Activated T-helper 9 cell treated with anti-CD3 and anti-CD28 coated beads, Interleukin-2, amount 50 U/mL, for 16 hours (primary cell): ENCODE data around the gene LYRM4.

ENCODE experiments used
- DNase-seq: peaks from one replicate; pipeline ENCODE4 v3.0.0-alpha.2; 2020; ENCODE audit warnings: low read depth

Gene LYRM4

DNA sequence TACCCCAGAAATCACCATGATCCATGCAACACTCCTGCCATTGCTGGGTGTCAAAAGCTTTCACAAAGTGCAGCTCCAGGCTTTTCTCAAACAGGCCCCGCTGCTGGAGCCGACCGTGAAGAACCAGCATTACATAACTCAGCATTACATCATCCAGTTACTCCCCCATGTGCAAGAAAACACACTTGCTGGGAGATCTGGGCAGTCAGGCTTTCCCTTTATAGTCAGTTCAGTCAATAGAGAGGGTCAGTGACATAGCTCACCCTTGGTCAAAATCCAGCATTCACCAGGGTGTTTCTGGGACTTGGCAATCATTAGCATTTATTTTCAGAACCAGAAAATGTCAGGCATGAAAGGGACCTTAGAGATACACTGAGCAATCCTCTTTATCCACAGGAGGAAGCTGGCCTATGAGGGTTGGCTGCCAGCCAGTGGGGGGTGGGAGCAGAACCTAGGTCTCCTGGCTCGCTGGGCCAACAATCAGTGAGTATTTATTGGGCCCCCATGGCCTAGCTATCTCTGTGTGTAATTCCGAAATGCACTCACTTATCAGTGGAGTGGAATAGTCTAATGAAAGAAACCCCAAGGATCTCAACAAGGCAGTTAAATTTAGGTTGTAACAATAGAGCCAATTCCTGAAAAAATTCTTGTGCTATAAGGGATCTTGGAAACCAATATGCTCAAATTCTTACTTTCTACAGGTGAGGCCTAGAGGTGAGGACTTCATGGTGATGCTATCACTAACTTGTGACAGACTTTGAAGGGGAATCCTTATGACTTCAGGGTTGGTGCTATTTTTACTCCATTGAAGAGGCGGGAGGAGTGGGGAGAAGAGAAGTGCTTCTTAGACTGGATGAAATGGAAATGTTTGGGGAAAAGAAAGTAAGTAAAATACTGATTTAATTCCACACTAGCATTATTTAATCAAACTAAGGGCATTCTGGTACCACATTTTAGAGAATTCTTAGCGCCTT is 54.6 kb downstream of the LYRM4 start:
- no peak for DNase-seq

DNA sequence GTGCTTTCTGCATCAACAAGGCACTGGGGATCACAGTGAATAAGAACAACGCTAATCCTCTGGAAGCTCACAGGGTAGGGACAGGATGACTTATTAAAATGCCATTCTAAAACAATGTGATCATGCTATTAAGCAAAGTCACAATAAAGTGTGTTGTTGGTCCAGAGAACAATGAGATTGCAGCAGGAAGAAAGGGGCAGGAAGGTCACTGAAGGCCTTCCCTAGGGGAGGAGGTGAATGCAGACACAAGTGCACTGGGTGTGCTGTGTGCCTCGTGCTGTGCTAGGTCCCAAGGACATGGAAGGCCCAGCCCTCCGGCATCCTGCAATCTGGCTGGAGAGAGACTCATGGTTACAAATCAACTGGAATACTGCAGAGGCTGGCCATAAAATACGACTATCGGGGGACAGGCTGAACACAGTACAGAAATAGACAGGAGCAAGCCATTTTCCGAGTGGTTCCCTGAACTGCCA is 55.7 kb downstream of the LYRM4 start:
- no peak for DNase-seq

DNA sequence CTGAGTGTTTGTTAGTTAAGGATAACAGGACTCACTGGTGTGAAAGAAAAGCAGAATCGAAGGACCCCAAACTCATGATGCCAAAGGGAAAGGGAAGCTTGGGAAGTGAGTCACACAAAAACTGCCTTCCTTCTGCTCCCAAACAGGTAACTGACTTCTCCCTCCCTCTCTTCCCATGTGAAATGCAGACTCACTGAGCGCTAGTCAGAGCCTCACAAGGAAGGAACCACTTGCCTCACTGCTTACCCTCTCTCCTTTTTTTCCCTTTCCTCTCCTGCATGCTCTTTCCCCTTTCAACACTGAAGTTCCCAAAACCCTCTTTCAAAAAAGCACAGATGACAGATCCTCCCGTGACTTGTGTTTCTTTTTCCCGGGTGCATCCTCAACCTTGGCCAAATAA is 56.4 kb downstream of the LYRM4 start:
- no peak for DNase-seq

DNA sequence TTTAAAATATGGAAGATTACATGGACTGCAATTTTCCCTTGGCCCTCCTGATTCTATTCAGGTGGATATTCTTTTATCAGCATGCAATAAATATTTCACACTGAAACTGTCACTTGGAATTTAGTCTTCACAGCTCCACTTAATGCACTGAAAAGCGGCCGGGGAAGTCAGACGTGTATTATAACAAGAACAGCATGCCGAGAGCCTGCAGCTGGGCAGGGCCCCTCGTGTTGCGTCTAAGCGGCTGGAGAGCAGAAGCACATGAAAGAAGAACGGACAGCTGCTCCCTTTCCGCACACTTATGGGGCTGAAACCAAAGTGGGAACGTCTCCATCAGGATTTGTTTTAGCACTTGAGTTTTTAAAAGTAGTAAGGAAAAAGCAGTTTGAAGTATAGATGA is 57.2 kb downstream of the LYRM4 start:
- DNase-seq: no peak

DNA sequence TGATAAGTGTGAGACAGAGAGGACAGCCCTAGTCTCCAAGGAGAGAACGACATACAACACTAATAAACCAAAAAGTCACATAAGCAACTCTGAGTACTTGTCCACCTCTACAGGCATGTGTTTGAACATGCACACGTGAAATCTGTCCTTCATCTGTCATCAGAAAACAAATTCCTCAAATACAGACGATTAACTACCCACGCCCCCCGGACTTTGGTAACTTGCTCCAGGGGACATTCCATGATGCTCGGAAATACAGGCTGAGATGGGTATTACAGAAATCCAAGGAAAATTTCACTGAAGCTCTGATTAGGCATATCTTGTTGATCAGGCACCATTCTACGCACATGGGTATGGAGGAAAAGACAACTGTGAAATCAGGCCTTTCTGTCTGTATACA is 57.8 kb downstream of the LYRM4 start:
- DNase-seq: no peak

DNA sequence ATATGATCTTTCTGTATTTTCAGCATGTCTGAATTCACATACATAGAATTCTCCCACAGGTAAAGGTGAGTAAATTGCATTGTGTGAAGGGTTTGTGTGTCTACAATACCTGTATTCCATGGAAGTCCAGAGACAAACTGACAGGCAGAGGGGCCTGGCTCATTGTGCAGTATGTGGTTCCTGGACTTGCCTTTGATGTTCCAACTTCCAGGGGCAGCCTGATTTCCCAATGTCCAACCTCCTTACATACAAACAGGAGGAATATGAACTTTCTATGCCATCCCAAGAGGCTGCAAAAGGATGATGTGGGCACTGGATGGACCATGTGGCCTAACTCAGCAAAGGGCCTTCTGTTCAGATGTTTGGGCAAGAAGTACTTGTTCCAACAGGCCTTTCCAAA is 58.5 kb downstream of the LYRM4 start:
- DNase-seq: no peak

DNA sequence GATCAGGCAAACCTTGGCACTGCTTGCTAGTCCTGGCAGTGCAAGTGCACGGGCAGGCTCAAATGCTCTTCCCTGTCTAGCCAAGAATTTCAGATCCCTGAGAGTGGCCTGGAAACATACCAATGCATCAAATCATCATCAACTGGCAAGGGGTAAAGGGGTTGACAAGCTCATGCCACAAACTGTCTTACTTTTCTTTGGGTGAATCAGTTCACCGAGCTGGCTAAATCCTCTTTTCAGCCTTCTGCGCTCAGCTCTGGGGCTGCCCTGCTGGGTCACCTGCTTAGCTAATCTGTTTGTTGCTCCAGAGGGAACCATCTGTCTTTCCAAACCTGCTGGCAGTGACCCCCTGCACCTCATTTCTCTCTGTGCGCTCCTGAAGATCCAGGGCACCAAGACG is 59.5 kb downstream of the LYRM4 start:
- no peak for DNase-seq

DNA sequence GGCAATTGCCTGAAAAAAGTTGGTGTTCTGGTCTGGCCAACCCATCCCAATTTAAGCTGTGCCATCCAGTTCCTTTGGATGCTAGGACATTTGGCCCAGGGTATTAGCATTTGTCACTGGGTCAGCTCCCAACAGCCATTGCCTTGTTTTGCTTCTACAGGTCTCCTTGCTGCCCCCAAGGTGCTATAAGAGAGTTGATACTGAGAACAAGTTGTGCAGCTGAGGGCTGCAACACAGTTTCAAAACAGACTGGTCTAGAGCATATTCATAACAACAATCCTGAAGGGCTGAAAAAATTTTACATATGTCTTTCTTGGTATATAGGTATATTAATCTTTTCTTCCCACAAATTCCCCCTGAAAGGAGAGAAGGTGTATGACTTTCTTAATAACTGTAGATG is 61.0 kb downstream of the LYRM4 start:
- no peak for DNase-seq

DNA sequence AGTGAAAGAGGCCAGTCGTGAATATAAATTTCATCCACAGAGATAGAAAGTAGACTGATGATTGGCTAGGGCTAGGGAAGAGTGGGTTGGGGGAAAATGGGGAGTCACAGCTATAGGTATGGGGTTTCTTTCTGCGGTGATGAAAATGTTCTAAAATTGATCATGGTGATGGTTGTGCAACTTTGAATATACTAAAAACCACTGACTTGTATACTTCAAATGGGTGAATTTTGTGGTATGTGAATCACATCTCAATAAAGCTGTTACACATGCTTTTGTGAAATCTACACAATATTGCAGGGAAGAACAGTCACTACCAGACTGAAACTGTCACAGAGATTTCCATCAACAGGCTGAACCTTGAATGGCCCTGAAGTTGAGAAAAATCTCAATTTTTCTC is 61.5 kb downstream of the LYRM4 start:
- no peak for DNase-seq

DNA sequence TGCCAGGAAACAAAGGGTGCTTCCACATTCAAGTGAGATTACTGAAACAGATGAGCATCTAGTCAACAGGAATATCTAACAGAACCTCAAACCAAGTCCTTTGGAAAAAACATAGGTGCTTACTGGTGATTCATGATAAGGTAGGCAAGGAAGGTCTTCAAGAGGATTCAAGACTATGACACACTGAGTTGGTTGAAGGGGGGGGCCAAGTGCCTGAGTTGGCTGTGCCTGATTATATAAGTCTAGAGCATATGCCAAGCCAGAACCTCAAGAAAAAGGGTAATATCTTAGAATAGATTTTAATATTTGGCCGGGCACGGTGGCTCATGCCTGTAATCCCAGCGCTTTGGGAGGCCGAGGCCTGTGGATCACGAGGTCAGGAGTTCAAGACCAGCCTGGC is 63.7 kb downstream of the LYRM4 start:
- DNase-seq: no peak

DNA sequence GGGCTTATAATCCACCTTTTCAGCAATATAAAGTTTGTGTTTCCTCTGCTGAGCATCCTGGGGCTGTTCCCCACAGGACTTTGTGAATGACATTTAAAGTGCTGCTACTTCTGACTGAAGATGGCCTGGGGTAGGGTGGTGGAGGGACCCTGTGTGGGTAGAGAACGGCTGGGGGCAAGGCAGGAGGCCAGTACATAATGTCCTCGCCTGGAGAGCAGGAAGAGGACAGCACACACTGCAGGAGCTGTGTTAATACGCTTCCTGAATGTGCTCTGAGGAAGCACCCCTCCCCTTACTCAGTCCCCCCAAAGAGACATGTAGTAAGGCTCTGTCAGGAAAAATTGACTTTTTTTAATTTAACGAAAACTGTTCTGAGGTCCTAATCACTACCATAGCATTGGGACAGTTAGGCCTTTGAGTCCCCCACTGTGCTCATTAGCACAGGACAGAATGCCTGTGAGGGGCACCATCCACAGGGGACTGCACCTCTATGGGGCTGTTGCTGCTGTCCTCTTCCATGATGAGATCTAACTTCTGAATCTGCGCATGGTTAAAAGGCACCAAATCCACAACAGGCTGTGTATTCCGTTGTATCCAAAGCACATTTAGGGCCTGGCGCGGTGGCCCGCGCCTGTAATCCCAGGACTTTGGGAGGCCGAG is 68.5 kb downstream of the LYRM4 start:
- DNase-seq: no peak

DNA sequence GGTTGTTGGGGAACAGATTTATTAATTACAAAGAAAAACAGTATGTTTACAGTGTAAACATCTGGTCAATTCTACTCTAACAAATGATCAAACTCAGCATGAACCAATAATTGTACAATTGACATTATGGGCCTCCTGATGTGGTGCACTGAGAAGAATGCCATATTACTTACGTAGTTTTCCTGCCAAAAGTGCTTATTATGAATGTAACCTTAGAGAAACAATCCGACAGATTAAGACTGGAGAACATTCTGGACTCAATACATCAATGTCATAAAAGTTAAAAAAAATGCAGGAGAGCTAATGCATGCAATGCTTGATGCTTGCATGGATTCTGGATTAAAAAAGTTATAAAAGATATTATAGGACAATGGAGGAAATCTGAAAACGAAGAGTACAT is 69.0 kb downstream of the LYRM4 start:
- no peak for DNase-seq

DNA sequence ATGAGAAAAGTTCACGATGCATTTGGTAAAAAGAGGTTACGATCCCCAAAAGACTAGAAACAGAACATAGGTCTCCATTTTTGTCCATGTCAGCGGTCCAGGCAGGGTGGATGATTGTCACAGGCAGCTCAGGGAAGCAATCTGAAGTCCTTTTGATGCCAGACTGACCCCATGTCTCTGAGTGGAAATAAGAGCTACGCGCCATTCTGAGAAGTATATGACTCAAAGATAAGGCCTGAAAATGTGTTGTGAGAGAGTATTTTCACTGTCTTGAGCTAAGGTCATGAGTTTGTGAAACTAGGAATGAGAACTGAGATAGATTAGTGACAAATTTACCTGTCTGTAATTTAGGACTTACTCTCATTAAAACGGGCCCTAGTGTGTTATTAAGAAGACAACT is 69.5 kb downstream of the LYRM4 start:
- no peak for DNase-seq

DNA sequence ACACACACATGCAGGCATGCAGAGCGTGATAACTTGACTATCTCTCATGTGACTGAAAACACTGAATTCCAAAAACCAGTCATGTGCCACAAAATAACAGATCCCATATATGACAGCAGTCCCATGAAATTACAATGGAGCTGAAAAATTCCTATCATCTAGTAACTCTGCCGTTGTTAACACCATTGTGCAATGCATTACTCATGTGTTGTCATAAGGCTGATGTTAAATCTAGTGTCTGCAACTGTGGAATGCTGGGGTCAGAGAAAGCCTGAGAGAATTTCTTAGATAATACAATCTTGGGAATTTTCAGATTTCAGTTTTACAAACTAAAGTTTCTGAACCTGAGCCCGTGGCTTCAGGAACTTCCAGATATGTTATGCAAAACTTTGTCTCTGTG is 70.2 kb downstream of the LYRM4 start:
- DNase-seq: no peak

DNA sequence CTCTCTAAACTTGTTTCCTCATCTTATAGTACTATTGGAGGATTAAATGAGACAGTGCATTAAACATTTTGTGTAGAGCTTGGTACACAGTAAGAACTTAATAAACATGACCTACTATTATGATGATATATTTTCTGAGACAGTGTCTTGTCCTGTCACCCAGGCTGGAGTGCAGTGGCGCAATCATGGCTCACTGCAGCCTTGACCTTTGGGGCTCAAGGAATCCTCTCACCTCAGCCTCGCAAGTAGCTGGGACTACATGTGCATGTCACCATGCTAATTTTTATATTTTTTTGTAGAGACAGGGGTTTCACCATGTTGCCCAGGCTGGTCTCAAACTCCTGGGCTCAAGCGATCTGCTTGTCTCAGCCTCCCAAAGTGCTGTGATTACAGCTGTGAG is 72.1 kb downstream of the LYRM4 start:
- no peak for DNase-seq

DNA sequence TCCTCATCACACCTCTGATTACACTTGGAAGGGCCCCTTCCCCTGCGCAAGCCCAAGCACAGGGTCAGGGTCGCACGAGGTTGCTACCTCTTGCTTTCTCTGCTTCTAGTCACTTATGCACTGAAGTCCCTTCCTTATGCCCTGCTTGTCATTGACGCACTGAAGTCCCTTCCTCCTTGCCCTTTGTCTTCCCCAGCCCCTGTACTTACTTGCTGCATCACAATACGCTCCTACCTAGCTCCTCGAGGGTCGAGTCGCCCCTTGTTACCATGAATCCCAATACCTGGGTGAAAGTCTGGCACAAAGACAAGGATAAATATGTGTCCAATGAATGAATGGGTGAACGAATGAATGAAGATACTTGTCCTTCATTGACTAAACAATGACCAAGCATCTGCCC is 75.9 kb downstream of the LYRM4 start:
- no peak for DNase-seq

DNA sequence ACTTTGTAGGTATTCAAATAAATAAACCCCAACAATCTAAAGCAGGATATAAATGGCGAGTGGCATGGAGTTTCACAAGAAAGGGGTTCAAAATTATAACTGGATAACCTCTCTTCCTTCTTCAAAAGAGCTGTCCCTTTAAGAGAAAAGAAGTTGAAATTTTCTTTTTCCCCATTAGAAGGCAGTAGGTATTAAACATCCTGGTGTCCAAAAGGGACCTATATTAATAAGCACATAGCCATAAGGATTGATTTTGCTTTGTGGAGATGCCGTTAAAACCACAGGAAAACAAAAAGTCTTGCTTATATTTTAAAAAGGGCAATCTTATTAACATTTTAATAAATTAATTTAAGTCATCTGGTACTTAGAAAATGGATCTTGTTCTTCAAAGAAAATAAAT is 76.5 kb downstream of the LYRM4 start:
- no peak for DNase-seq

DNA sequence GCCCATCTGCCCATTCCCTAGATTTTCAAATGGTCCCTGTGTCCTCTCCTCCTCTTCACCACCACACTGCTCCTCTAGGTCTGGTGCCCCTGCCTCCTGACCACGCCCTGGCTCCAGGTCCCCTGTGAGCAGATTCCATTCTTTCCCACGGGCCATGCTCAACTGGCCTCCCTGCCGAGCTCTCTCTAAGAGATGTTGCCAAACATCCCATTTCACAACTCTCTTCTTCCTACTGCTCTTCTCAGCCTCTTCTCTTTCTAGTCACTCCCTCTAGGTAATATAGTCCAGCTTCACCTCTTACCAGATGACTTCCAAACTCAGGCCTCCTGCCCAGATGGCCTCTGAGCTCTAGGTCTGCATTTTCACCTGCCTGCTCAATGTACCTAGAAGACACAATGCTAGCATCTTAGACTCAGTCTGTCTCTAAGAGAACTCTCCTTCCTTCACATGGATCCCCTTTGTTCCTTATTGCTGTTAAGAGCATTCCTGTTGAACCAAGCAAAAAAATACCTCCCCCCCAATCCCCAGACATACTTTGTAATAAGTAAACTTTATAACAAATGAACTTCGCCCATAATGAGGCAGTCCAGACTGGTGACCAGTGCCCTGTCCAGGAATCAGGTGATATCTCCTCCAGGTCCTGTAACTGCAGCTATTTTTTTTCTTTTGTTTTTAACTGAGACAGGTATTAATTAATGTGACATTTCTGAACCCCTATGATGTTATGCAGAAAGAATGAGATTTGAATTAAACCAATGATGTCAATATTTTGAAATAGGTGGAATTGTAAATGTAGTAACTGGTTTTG is 79.0 kb downstream of the LYRM4 start:
- DNase-seq: no peak

DNA sequence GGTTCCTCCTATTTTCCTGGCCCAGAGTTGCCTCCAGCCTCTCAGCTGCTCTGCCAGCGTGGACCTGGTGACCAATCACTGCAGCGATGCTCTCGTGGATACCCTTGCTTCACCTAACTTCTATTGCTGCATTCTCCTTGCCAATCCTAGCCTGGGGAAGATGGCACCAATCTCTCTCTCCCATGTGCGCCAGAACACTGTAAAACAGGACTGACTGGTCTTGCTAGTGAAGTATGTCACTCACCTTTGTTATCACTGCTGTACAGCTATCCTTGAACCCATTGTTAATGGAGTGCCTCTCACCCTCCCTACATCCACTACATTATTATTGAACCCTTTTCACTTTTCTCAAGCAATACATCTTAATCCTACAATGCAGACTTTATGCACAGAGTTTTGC is 80.1 kb downstream of the LYRM4 start:
- DNase-seq: no peak

DNA sequence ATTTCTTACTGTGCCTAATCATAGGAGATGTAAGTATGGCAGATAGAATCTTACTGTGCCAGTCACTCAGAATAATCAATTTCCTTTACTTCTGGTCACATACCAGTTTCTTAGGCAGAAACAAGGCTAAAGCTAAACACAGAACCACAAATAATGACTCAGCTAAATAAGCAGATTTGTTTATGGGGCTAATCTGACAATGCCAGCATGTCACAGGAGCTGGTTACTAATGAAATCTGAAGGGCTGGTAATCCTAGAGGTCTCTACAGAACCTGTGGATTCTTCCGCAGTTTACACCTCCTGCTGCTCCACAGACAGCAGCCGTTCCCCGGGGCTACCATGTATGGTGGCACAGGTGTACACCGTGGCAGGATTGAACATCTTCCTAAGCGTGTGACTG is 80.8 kb downstream of the LYRM4 start:
- no peak for DNase-seq

DNA sequence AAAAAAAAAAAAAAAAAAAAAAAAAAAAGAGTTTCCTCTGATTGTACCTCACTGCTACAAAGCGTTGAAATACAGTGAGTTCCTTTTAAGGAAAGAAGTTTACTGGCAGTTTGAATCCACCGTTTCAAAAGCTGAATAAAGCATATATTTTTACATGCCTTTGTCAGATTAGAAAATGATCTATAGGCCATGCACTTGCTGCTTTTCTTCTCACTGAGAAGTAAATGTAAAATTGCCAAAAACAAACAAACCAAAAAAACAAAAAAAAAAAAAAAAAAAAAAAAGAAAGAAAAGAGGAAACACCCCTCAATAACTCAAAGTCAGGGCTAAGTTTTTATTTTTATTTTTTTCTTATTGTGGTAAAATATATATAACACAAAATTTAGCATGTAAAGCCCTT is 81.9 kb downstream of the LYRM4 start:
- no peak for DNase-seq

DNA sequence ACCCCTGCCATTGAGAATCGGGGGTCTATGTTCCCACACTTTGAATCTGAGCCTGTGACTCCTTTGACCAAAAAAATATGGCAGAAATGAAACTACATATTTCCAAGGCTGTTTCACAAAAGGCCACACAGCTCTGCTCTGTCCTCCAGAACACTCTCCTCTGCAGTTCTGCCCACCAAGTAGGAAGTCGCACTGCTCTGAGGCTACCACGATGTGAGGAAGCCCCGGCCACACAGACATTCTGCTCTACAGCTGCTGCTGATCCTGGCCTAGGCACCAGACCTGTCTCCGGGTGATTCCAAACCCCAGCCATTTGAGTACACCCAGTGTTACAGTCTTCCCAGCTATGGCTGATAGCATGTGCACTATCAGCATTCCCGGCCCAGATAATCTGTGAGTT is 85.1 kb downstream of the LYRM4 start:
- no peak for DNase-seq
